Ecto neural progenitor cell (in vitro differentiated cells): ENCODE results near the gene PRSS56.

Source experiments
- DNase-seq: peaks from one replicate; pipeline ENCODE4 v3.0.0-alpha.2; 2018; ENCODE audit warnings: low spot score

The PRSS56 gene

GRCh38 chr2:232486558-232487384 is 33.4 kb upstream of the PRSS56 start:
- DNase-seq = no peak

GRCh38 chr2:232487385-232488096 is 32.6 kb upstream of the PRSS56 start, which contains the start of gene ECEL1:
Gene ECEL1, minus strand, starts transcription at chr2:232487834. Its CDS starts 1,181 bp downstream, at chr2:232486653.
- DNase-seq = peak; percentile 71

- no peak for DNase-seq
Measured at GRCh38 chr2:232488097-232488711, 32.0 kb upstream of the PRSS56 start.

- no peak for DNase-seq
Measured at GRCh38 chr2:232488721-232489300, 31.4 kb upstream of the PRSS56 start.

- DNase-seq = no peak
Measured at GRCh38 chr2:232489516-232490220, 30.5 kb upstream of the PRSS56 start.

- DNase-seq = no peak
Measured at GRCh38 chr2:232490221-232491138, 29.7 kb upstream of the PRSS56 start.

GRCh38 chr2:232491139-232491780 is 28.9 kb upstream of the PRSS56 start:
- no peak for DNase-seq

GRCh38 chr2:232492236-232492848 is 27.8 kb upstream of the PRSS56 start:
- DNase-seq = no peak

GRCh38 chr2:232492963-232493700 is 27.1 kb upstream of the PRSS56 start:
- DNase-seq = no peak

GRCh38 chr2:232493701-232494474 is 26.3 kb upstream of the PRSS56 start:
- no peak for DNase-seq

- no peak for DNase-seq
Measured at GRCh38 chr2:232494542-232494941, 25.6 kb upstream of the PRSS56 start.

GRCh38 chr2:232495292-232495691 is 24.9 kb upstream of the PRSS56 start:
- DNase-seq = no peak

GRCh38 chr2:232496501-232497270 is 23.5 kb upstream of the PRSS56 start:
- no peak for DNase-seq

GRCh38 chr2:232497348-232497747 is 22.8 kb upstream of the PRSS56 start:
- DNase-seq = no peak

- DNase-seq = no peak
Measured at GRCh38 chr2:232498452-232498851, 21.7 kb upstream of the PRSS56 start.

GRCh38 chr2:232501331-232501771 is 18.8 kb upstream of the PRSS56 start:
- no peak for DNase-seq

- no peak for DNase-seq
Measured at GRCh38 chr2:232501794-232502390, 18.3 kb upstream of the PRSS56 start.
